Measurements from ENCODE around the gene FBXO36. TPM values are rescaled to one million over a fixed set of nuclear protein-coding genes. Genes with fewer than 3 reads are reported as not detected.
"Not testable (repeated sequence)": the region's sequence is repeated elsewhere in the genome, so short reads cannot be mapped to it uniquely, and the experiment has no call there.

FBXO36 gene
- total RNA-seq, 1 donor, result 3.5 TPM

DNA sequence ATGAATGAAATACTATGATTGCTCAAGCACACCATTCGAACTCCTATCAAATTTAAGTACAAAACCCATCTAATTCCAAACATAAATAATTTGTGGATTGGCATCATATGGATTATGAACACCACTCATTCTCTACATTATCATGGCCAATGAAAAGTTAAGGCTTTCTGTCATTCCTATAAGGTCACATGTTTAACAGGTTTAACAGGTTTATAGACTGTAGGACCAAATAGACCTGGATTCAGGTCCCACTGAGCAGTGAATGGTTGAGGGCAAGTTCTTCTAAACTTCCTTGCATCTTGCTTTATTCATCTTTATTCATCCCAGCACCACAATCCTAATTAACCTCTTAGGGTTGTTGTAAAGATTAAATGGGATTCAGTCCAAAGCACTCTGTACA lies 33.4 kb downstream of the FBXO36 start:
- no peak overlapping the region for H3K4me3 ChIP-seq (ENCODE audit: low read depth, low read length)
- no peak for DNase-seq (ENCODE audit: low read depth)
- TF ChIP-seq, protein P1, sequence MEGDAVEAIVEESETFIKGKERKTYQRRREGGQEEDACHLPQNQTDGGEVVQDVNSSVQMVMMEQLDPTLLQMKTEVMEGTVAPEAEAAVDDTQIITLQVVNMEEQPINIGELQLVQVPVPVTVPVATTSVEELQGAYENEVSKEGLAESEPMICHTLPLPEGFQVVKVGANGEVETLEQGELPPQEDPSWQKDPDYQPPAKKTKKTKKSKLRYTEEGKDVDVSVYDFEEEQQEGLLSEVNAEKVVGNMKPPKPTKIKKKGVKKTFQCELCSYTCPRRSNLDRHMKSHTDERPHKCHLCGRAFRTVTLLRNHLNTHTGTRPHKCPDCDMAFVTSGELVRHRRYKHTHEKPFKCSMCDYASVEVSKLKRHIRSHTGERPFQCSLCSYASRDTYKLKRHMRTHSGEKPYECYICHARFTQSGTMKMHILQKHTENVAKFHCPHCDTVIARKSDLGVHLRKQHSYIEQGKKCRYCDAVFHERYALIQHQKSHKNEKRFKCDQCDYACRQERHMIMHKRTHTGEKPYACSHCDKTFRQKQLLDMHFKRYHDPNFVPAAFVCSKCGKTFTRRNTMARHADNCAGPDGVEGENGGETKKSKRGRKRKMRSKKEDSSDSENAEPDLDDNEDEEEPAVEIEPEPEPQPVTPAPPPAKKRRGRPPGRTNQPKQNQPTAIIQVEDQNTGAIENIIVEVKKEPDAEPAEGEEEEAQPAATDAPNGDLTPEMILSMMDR (IDR thresholded peaks at IDR 0.05; ENCODE audit: insufficient read depth, low read depth, low read length), result no peak

DNA sequence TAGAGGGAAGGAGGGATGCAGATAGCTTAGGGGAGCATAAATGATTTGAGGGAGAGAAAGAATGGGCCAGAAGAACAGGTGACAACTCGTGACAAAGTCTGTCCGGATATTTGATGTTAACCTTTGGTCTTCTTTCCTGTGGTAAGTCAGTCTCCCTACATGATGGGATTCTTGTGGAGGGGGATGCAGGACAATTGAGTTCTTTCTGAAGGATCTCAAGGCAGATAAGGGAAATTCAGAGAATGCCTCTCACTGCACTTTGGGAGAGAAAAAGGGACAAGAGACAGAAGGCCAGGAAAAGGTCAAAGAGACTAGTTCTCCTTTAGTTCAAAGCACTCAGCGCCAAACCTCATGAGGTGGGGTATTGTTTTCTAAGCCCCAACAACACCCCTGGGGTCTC lies 34.2 kb downstream of the FBXO36 start:
- no peak for DNase-seq (ENCODE audit: low read depth)
- TF ChIP-seq, protein P1 (IDR thresholded peaks at IDR 0.05; ENCODE audit: insufficient read depth, low read depth, low read length), result no peak
- no peak overlapping the region for H3K4me3 ChIP-seq (ENCODE audit: low read depth, low read length)

DNA sequence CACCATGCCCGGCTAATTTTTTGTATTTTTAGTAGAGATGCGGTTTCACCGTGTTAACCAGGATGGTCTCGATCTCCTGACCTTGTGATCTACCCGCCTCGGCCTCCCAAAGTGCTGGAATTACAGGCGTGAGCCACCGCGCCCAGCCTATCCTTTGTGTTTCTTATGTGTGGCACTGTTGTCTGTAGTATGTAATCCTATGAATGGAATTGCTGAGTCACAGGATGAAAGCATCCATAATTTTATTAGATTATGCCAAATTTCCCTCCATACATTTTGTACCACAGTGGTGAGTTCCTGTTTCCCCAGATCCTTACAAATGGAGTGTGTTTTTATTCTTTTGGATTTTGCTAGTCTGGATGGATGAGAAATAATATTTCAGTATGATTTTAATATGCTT lies 41.3 kb downstream of the FBXO36 start:
- DNase-seq (ENCODE audit: low read depth); H3K4me3 ChIP-seq (ENCODE audit: low read depth, low read length): not testable (repeated sequence)

DNA sequence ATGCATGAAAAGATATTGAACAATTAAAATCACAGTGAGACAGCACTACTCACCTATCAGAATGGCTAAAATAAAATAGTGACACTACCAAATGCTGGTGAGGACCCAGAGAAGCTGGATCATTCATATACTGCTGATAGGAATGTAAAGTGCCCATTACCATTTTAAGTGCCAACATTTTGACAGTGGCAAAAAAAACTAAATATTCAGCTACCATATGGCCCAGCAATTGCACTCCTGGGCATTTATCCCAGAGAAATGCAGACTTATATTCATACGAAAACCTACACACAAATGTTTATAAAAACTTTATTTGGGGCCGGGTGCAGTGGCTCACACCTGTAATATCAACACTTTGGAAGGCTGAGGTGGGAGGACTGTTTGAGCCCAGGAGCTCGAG lies 47.6 kb downstream of the FBXO36 start:
- TF ChIP-seq, protein P1 (IDR thresholded peaks at IDR 0.05; ENCODE audit: insufficient read depth, low read depth, low read length), result no peak
- no peak for DNase-seq (ENCODE audit: low read depth)

DNA sequence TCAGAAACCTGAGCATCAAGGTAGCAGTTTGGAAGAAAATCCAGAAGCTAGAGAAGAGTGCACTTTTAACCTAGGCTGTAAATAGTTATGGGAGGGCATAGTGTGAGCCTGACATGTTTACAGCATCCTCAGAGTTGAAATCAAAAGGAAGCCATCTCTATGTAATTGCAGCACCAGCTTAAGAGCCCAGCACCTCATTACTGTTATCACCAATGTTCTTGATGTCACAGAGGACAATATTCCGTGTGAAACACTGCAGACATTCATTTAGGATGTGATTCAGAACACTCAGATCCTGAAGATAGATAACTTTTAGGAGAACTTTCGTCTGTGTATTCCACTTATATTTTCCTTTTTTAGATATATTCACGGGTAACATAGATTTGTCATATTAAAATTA lies 48.1 kb downstream of the FBXO36 start:
- TF ChIP-seq, protein P1 (IDR thresholded peaks at IDR 0.05; ENCODE audit: insufficient read depth, low read depth, low read length), result no peak
- no peak overlapping the region for H3K4me3 ChIP-seq (ENCODE audit: low read depth, low read length)
- DNase-seq (ENCODE audit: low read depth), result no peak

More for the DNA sequence above, 47.6 kb downstream of the FBXO36 start:
- no peak overlapping the region for H3K4me3 ChIP-seq (ENCODE audit: low read depth, low read length)

DNA sequence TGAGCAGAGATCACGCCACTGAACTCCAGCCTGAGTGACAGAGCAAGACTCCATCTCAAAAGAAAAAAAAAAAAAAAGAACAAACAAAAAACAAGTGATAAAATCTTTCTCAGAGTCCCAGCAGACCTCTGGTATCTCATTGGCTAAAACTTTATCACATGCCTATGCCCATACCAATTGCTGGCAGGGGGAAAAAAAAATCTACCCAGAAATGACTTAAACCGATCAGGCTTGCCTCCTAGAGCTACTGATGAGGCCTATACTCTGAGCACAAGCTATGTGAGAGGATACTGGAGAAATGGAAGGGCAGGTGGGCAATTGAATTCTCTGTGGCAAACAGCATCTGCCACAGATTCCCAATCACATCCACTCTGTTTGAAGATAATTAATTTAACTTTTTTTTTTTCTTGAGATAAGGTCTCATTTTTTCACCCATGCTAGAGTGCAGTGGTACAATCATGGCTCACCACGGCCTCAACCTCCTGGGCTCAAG lies 49.0 kb downstream of the FBXO36 start:
- no peak overlapping the region for H3K4me3 ChIP-seq (ENCODE audit: low read depth, low read length)
- DNase-seq (ENCODE audit: low read depth), result no peak
- TF ChIP-seq, protein P1 (IDR thresholded peaks at IDR 0.05; ENCODE audit: insufficient read depth, low read depth, low read length), result no peak

DNA sequence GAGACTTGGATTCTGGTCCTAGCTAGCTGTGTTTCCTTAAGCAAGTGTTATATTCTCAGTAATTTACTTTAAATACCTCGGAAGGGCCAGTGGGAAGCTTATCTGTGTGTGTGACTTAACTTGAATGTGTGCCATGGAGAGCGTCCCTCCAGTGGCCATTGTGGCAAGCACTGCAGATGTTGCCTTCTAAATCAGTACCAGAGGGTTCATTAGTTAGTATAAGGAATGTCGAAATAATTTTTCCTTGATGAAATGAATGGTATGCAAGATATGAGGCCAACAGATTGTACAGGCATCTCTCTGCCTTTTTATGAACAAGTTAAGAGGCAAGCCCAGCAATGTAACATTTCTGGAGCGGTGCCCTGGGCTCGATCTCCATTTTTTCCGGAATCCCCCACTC lies 52.0 kb downstream of the FBXO36 start:
- peak; percentile 73 for DNase-seq (ENCODE audit: low read depth)
- H3K4me3 ChIP-seq (ENCODE audit: low read depth, low read length), result no peak overlapping the region
- TF ChIP-seq, protein P1 (IDR thresholded peaks at IDR 0.05; ENCODE audit: insufficient read depth, low read depth, low read length), result peak; percentile 32
